Mesenchymal stem cell (in vitro differentiated cells and primary cell): ENCODE results near the gene ORM1.
A peak's percentile ranks its signal among the peaks of the same experiment; 100 is the strongest.
"Not testable (repeated sequence)": the region's sequence is repeated elsewhere in the genome, so short reads cannot be mapped to it uniquely, and the experiment has no call there.

Source experiments
- DNase-seq: peaks from one replicate; pipeline ENCODE4 v3.0.0-alpha.2; 2013
- H2AFZ ChIP-seq: one replicate; pipeline ENCODE4 v1.6.1; 2013; ENCODE audit warnings: low read depth, mild to moderate bottlenecking, control low read depth, inconsistent platforms, low read length, moderate library complexity
- H2AK5ac ChIP-seq: 2 replicates; pipeline ENCODE4 v1.6.1; 2013; ENCODE audit warnings: low read length, moderate library complexity, mild to moderate bottlenecking, inconsistent platforms; ENCODE audit not compliant: severe bottlenecking
- H2BK120ac ChIP-seq: one replicate; pipeline ENCODE4 v1.6.1; 2013; ENCODE audit warnings: low read depth, mild to moderate bottlenecking, inconsistent platforms, low read length, moderate library complexity
- H2BK12ac ChIP-seq, 2 experiments: one replicate each; pipeline ENCODE4 v1.6.1; 2013; ENCODE audit warnings: inconsistent platforms in 2 of 2, low read length in 2 of 2, mild to moderate bottlenecking in 2 of 2, moderate library complexity in 2 of 2, control low read depth in 1 of 2
- H2BK15ac ChIP-seq: one replicate; pipeline ENCODE4 v1.6.1; 2013; ENCODE audit warnings: mild to moderate bottlenecking, low read depth, inconsistent platforms; ENCODE audit not compliant: poor library complexity, severe bottlenecking
- H2BK5ac ChIP-seq: 2 replicates; pipeline ENCODE4 v1.6.1; 2013; ENCODE audit warnings: low read depth, mild to moderate bottlenecking, low read length, control low read depth, inconsistent platforms; ENCODE audit not compliant: poor library complexity, severe bottlenecking
- H3K14ac ChIP-seq, 2 experiments: one replicate each; pipeline ENCODE4 v1.6.1; 2013; ENCODE audit warnings: inconsistent platforms in 2 of 2, low read length in 2 of 2, control low read depth in 1 of 2, mild to moderate bottlenecking in 1 of 2, moderate library complexity in 1 of 2
- H3K18ac ChIP-seq, 2 experiments: one replicate each; pipeline ENCODE4 v1.6.1; 2013; ENCODE audit warnings: inconsistent platforms in 2 of 2, low read length in 2 of 2, control low read depth in 1 of 2, low read depth in 1 of 2, mild to moderate bottlenecking in 1 of 2
- H3K23ac ChIP-seq, 2 experiments: one replicate each; pipeline ENCODE4 v1.6.1; 2013; ENCODE audit warnings: inconsistent platforms in 2 of 2, low read length in 2 of 2, mild to moderate bottlenecking in 2 of 2, moderate library complexity in 2 of 2, control low read depth in 1 of 2
- H3K27ac ChIP-seq: 2 replicates; pipeline ENCODE4 v1.5.1; 2013; ENCODE audit warnings: mild to moderate bottlenecking, moderate library complexity, low read length, control low read depth, inconsistent platforms; ENCODE audit not compliant: poor library complexity, severe bottlenecking
- H3K27me3 ChIP-seq, 2 experiments: 2 replicates each; pipeline versions ENCODE4 v1.6.1 to v1.7.0; 2013; ENCODE audit warnings: low read length in 2 of 2, mild to moderate bottlenecking in 2 of 2, moderate library complexity in 2 of 2, control low read depth in 1 of 2, inconsistent platforms in 1 of 2; ENCODE audit not compliant: control insufficient read depth in 1 of 2, insufficient read depth in 1 of 2
- H3K36me3 ChIP-seq, 2 experiments: 2 replicates each; pipeline versions ENCODE4 v1.6.1 to v1.7.0; 2013; ENCODE audit warnings: low read length in 2 of 2, control low read depth in 1 of 2, inconsistent platforms in 1 of 2, low read depth in 1 of 2, mild to moderate bottlenecking in 1 of 2; ENCODE audit not compliant: insufficient read depth in 2 of 2, control insufficient read depth in 1 of 2
- H3K4ac ChIP-seq, 2 experiments: one replicate each; pipeline ENCODE4 v1.6.1; 2013; ENCODE audit warnings: inconsistent platforms in 2 of 2, low read length in 2 of 2, mild to moderate bottlenecking in 2 of 2, moderate library complexity in 2 of 2, control low read depth in 1 of 2, low read depth in 1 of 2
- H3K4me1 ChIP-seq: 2 replicates; pipeline ENCODE4 v1.6.1; 2013; ENCODE audit warnings: low read depth, low read length, control low read depth; ENCODE audit not compliant: control insufficient read depth, insufficient read depth
- H3K4me2 ChIP-seq: 2 replicates; pipeline ENCODE4 v1.6.1; 2013; ENCODE audit warnings: low read length, mild to moderate bottlenecking, inconsistent platforms; ENCODE audit not compliant: poor library complexity, severe bottlenecking
- H3K4me3 ChIP-seq, 2 experiments: 2 replicates each; pipeline versions ENCODE4 v1.5.1 to v1.7.0; 2013; ENCODE audit warnings: low read length in 2 of 2, mild to moderate bottlenecking in 2 of 2, control low read depth in 1 of 2, low read depth in 1 of 2; ENCODE audit not compliant: insufficient read depth in 1 of 2
- H3K79me1 ChIP-seq: replicated peaks from 2 replicates; pipeline ENCODE4 v1.6.1; 2013; ENCODE audit warnings: mild to moderate bottlenecking, control low read depth, low read length, inconsistent platforms; ENCODE audit not compliant: poor library complexity, severe bottlenecking
- H3K9ac ChIP-seq: 2 replicates; pipeline ENCODE4 v1.7.0; 2013; ENCODE audit warnings: mild to moderate bottlenecking, low read length, moderate library complexity
- H3K9me3 ChIP-seq: 2 replicates; pipeline ENCODE4 v1.7.0; 2013; ENCODE audit warnings: mild to moderate bottlenecking, low read length; ENCODE audit not compliant: control insufficient read depth
- H4K8ac ChIP-seq: one replicate; pipeline ENCODE4 v1.6.1; 2013; ENCODE audit warnings: inconsistent platforms, mild to moderate bottlenecking, low read length, moderate library complexity
- H4K91ac ChIP-seq: one replicate; pipeline ENCODE4 v1.6.1; 2013; ENCODE audit warnings: mild to moderate bottlenecking, low read length, inconsistent platforms
- WGBS: methylation state at CpG from one replicate; pipeline ENCODE4 v1.1.7; 2013; ENCODE audit warnings: mixed read lengths; 5-methylcytosine and 5-hydroxymethylcytosine counted together

Gene ORM1

DNA sequence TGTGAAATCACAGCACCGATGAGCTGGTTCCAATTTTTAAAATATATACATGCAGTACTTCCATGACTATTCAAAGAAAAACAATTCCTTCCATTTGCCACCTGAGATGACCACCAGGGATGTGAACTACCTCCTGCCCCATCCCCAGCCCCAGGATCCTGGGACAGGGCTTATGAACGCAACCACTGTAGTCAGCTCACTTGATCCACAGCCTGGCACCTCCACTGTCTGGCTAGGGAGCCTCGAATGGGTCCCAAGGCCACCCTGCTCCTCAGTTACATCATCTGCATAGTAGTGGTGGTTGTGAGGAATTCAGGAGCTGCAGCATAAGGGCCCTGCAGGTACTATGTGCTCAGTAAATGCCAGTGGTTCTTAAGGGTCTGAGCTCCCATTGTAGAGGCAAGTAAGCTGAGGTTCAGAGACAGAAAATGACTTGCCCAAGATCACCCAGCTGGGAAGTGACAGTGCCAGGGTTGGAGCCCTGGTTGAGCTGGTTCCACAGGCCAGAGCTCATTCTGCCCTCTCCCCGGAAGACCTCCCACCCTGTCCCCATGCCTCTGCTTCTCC is 9.7 kb downstream of the ORM1 start:
- H3K23ac ChIP-seq, H3K9me3 ChIP-seq, H4K91ac ChIP-seq, H2BK5ac ChIP-seq, H2AK5ac ChIP-seq, H2AFZ ChIP-seq, H3K4ac ChIP-seq, H3K27ac ChIP-seq, H4K8ac ChIP-seq, H3K79me1 ChIP-seq, H3K9ac ChIP-seq, H2BK120ac ChIP-seq, H2BK15ac ChIP-seq, H2BK12ac ChIP-seq, H3K4me3 ChIP-seq, DNase-seq, H3K14ac ChIP-seq, H3K4me2 ChIP-seq, H3K4me1 ChIP-seq: not testable (repeated sequence)
- WGBS = 95% methylated on average over 1 of the region's 4 CpGs
- Histone ChIP-seq H3K18ac (peak overlapping the region in 1 of 2 experiments; percentile 8), H3K36me3 (peaks cover 12 to 27% of the 10 kb centered on the region in 2 experiments), H3K27me3 (peaks cover 0 to 19% of the 10 kb centered on the region in 2 experiments)

DNA sequence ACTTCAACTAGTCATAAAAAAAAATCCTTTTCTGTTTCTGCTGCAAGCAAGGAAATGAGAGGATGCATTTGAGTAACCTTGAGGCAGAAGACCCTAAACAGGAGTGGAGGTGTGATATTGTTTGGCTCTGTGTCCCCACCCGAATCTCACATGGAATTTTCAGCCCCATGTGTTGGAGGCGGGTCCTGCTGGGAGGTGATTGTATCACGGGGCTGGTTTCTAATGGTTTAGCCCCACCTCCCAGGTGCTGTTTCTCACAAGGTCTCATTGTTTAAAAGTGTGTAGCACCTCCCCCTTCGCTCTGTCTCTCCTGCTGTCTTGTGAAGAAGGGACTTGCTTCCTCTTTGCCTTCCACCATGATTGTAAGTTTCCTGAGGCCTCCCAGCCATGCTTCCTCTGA is 10.8 kb downstream of the ORM1 start:
- not testable (repeated sequence) for H2BK15ac ChIP-seq, H2BK120ac ChIP-seq, H2AK5ac ChIP-seq, H3K4me1 ChIP-seq, H2BK12ac ChIP-seq, H3K14ac ChIP-seq, H3K18ac ChIP-seq, H4K8ac ChIP-seq, H2BK5ac ChIP-seq, H3K27ac ChIP-seq, H3K9ac ChIP-seq, H2AFZ ChIP-seq, H3K79me1 ChIP-seq, H3K27me3 ChIP-seq, H3K23ac ChIP-seq, H4K91ac ChIP-seq, H3K4me2 ChIP-seq, H3K9me3 ChIP-seq, DNase-seq, H3K4me3 ChIP-seq, H3K4ac ChIP-seq
- peaks cover 23 to 34% of the 10 kb centered on the region in 2 experiments for H3K36me3 ChIP-seq
- WGBS = no CpG with 5 or more reads among the region's 4 CpGs

DNA sequence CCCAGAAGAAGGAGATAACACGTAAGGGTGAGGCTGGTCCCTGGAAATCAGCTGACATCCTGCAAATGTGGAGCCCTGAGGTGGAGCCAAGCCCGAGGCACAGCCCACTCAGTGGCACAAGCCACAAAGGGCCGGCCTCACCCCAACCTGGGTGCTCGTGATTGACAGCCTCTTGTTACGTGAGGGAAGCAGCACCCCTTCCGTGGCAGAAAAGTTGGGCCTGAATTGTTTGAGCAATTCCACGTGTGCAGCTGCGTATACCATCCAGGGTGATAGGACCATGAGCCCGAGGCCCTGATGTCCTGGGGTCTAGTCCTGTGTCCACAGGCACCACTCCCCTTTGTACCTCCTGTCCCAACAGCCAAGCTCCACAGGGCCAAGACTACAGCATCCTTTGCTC is 11.6 kb downstream of the ORM1 start:
- Histone ChIP-seq H2BK12ac (no peak overlapping the region), H3K4me2 (no peak overlapping the region), H2BK15ac (no peak overlapping the region), H3K4me1 (no peaks in the 10 kb centered on the region), H2AFZ (no peak overlapping the region), H3K9ac (no peak overlapping the region), H2BK120ac (no peak overlapping the region), H2BK5ac (no peak overlapping the region), H3K79me1 (peaks cover 1% of the 10 kb centered on the region), H4K91ac (no peak overlapping the region), H3K14ac (no peak overlapping the region), H3K9me3 (no peaks in the 10 kb centered on the region), H3K4ac (no peak overlapping the region), H3K36me3 (peaks cover 29 to 42% of the 10 kb centered on the region in 2 experiments), H3K27ac (no peak overlapping the region), H3K18ac (no peak overlapping the region), H3K27me3 (peaks cover 0 to 5% of the 10 kb centered on the region in 2 experiments), H3K23ac (no peak overlapping the region), H3K4me3 (no peak overlapping the region), H2AK5ac (no peak overlapping the region), H4K8ac (no peak overlapping the region)
- 99% methylated on average over 9 of the region's 9 CpGs for WGBS
- DNase-seq = no peak

DNA sequence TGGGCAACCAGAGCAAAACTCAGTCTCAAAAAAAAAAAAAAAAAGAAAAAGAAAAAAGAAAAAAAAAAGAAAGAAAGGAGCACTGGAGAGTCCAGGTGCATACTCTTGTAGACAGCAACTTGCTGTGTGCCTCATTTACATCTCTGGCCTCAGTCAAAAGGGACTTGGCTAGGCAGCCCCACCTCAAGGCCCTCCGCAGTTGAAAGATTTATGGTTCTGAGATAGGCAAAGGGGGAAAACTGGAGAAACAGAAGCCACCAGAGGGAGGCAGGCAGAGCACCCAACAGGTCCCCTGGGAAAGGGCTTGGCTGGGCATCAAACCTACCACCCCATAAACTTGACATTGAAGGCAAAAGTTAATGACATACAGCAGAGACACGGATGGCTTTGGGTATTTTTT is 12.8 kb downstream of the ORM1 start:
- Histone ChIP-seq H3K14ac (no peak overlapping the region), H3K4me3 (no peak overlapping the region), H3K4ac (no peak overlapping the region), H3K9ac (no peak overlapping the region), H2BK15ac (no peak overlapping the region), H3K4me1 (no peaks in the 10 kb centered on the region), H3K27ac (no peak overlapping the region), H3K36me3 (peaks cover 41 to 54% of the 10 kb centered on the region in 2 experiments), H2BK5ac (no peak overlapping the region), H3K9me3 (no peaks in the 10 kb centered on the region), H3K79me1 (peaks cover 1% of the 10 kb centered on the region), H3K18ac (no peak overlapping the region), H4K91ac (no peak overlapping the region), H3K4me2 (no peak overlapping the region), H2BK12ac (no peak overlapping the region), H2AK5ac (no peak overlapping the region), H3K23ac (no peak overlapping the region), H2AFZ (no peak overlapping the region), H4K8ac (no peak overlapping the region), H2BK120ac (no peak overlapping the region), H3K27me3 (peaks cover 0 to 1% of the 10 kb centered on the region in 2 experiments)
- DNase-seq = no peak
- WGBS = 93% methylated on average over 2 of the region's 2 CpGs
